IPS-NIHi7 (cell line): Measurements from ENCODE around the gene SH2D1A.
A peak's percentile ranks its signal among the peaks of the same experiment; 100 is the strongest.

ENCODE experiments used
- DNase-seq: peaks from one replicate; pipeline ENCODE4 v3.0.0; 2012; ENCODE audit warnings: mixed read lengths; ENCODE audit errors: extremely low spot score

The SH2D1A gene

GRCh38 chrX:124421898-124422655 is 75.7 kb downstream of the SH2D1A start:
- DNase-seq: peak; percentile 37
